HepG2 (cell line): Measurements from ENCODE around the gene CCDC122. TPM values are rescaled to one million over a fixed set of nuclear protein-coding genes. Genes with fewer than 3 reads are reported as not detected.

Source experiments
- ATAC-seq: fragments of 200-7000 bp; cut with Tn5 transposase; 3 replicates; pipeline ENCODE4 v1.9.1; 2020; ENCODE audit warnings: mild to moderate bottlenecking, moderate library complexity
- BruUV-seq: library from RNA; stranded (reverse); fragments of 400-500 nt; replicated peaks from 2 replicates; lab custom pipeline; 2021; lab: Mats Ljungman, UMichigan
- CTCF ChIA-PET: fragments of 300-600 bp; formaldehyde crosslinking; extraction: SDS; loops from one replicate; lab custom pipeline; 2021; ENCODE audit warnings: low total read pairs, inconsistent platforms, low intra/inter-chr PET ratio; lab: Yijun Ruan, JAX
- POLR2A ChIA-PET: fragments of 350-600 bp; sonication (Branson Sonifier 250); formaldehyde crosslinking; loops from one replicate; lab custom pipeline; 2020; ENCODE audit warnings: antibody characterized with exemption, inconsistent platforms; lab: Yijun Ruan, JAX
- DNase-seq: peaks from one replicate; pipeline ENCODE4 v3.0.0-alpha.2; 2015; ENCODE audit warnings: low spot score
- FAIRE-seq: peaks from 3 replicates; lab custom pipeline; 2011; peaks lifted over from hg19 to GRCh38; lab: Jason Lieb, UNC
- H2AFZ ChIP-seq: one replicate; pipeline ENCODE4 v1.6.1; 2011; ENCODE audit warnings: low read length, inconsistent platforms
- H3K27ac ChIP-seq: fragments of 300-600 bp; 3 replicates; pipeline ENCODE4 v1.8.0; 2011; ENCODE audit warnings: mixed run types, mild to moderate bottlenecking, mixed read lengths, low read length, inconsistent platforms; ENCODE audit not compliant: insufficient read depth; ENCODE audit errors: extremely low read length
- H3K27me3 ChIP-seq, 2 experiments: fragments of 200-600 bp in 1 of 2; 2 replicates in 1 of 2; 3 replicates in 1 of 2; pipeline versions ENCODE4 v1.6.0 to v1.8.0; 2011; ENCODE audit warnings: low read length in 2 of 2, mild to moderate bottlenecking in 2 of 2, moderate library complexity in 2 of 2, inconsistent platforms in 1 of 2; ENCODE audit not compliant: insufficient read depth in 2 of 2, control insufficient read depth in 1 of 2
- H3K36me3 ChIP-seq, 2 experiments: fragments of 200-600 bp in 1 of 2; replicated peaks in 1 of 2; 2 replicates in 1 of 2; 3 replicates in 1 of 2; pipeline versions ENCODE4 v1.5.1 to v1.8.0; 2011; ENCODE audit warnings: low read length in 2 of 2, inconsistent platforms in 1 of 2; ENCODE audit not compliant: insufficient read depth in 2 of 2, control insufficient read depth in 1 of 2
- H3K4me1 ChIP-seq: 2 replicates; pipeline ENCODE4 v1.5.1; 2012; ENCODE audit warnings: low read length, inconsistent platforms; ENCODE audit not compliant: insufficient read depth
- H3K4me2 ChIP-seq: 2 replicates; pipeline ENCODE4 v1.6.0; 2011; ENCODE audit warnings: low read depth, low read length, inconsistent platforms
- H3K4me3 ChIP-seq, 3 experiments: fragments of 200-600 bp in 1 of 3; sonication (generic), shearing (Covaris generic) in 1 of 3; replicated peaks in 1 of 3; 2 replicates each; pipeline ENCODE4 v1.5.1; 2011 to 2016; ENCODE audit warnings: low read length in 3 of 3, inconsistent platforms in 2 of 3, low read depth in 2 of 3, mild to moderate bottlenecking in 2 of 3, control low read depth in 1 of 3, mixed read lengths in 1 of 3; ENCODE audit not compliant: insufficient read depth in 1 of 3
- H3K79me2 ChIP-seq: one replicate; pipeline ENCODE4 v1.6.1; 2011; ENCODE audit warnings: low read length, inconsistent platforms; ENCODE audit not compliant: insufficient read depth
- H3K9ac ChIP-seq: 2 replicates; pipeline ENCODE4 v1.6.0; 2011; ENCODE audit warnings: mild to moderate bottlenecking, low read depth, low read length, inconsistent platforms; ENCODE audit not compliant: insufficient read depth
- H3K9me3 ChIP-seq: 2 replicates; pipeline ENCODE4 v1.5.1; 2012; ENCODE audit warnings: mild to moderate bottlenecking, low read length
- H4K20me1 ChIP-seq: 2 replicates; pipeline ENCODE4 v1.6.0; 2011; ENCODE audit warnings: inconsistent platforms, mild to moderate bottlenecking, low read length, moderate library complexity; ENCODE audit not compliant: insufficient read depth
- AHR ChIP-seq: IDR thresholded peaks from 2 replicates; pipeline ENCODE4 v1.6.1; 2018; ENCODE audit warnings: missing genetic modification reagents, missing compliant biosample characterization
- HNF4A ChIP-seq: sonication (generic); formaldehyde crosslinking; IDR thresholded peaks from 2 replicates; pipeline ENCODE4 v1.4.0; 2020; ENCODE audit warnings: missing genetic modification reagents
- IKZF1 ChIP-seq: fragments of 450-650 bp; IDR thresholded peaks from 2 replicates; pipeline ENCODE4 v1.7.1; 2016
- KMT2B ChIP-seq: IDR thresholded peaks from 2 replicates; pipeline ENCODE4 v1.6.1; 2016; ENCODE audit warnings: missing genetic modification reagents, missing compliant biosample characterization
- NFATC3 ChIP-seq: sonication (generic); formaldehyde crosslinking; IDR thresholded peaks from 2 replicates; pipeline ENCODE4 v1.5.1; 2020; ENCODE audit warnings: mild to moderate bottlenecking, missing genetic modification reagents
- NFYC ChIP-seq: IDR thresholded peaks from 2 replicates; pipeline ENCODE4 v1.6.1; 2016; ENCODE audit warnings: missing genetic modification reagents, missing compliant biosample characterization
- TMF1 ChIP-seq: sonication (generic); formaldehyde crosslinking; IDR thresholded peaks from 2 replicates; pipeline ENCODE4 v1.8.1; 2022; ENCODE audit warnings: low read depth, missing genetic modification reagents
- TRIM22 ChIP-seq: fragments of 450-650 bp; IDR thresholded peaks from 2 replicates; pipeline ENCODE4 v1.6.1; 2017
- ZBTB7A ChIP-seq: sonication (generic); formaldehyde crosslinking; IDR thresholded peaks from 2 replicates; pipeline ENCODE4 v1.8.0; 2022; ENCODE audit warnings: mild to moderate bottlenecking, missing genetic modification reagents
- ZNF3 ChIP-seq: IDR thresholded peaks from 2 replicates; pipeline ENCODE4 v1.7.0; 2017; ENCODE audit warnings: inconsistent platforms
- ZNF383 ChIP-seq: sonication (generic); formaldehyde crosslinking; IDR thresholded peaks from 2 replicates; pipeline ENCODE4 v1.4.0; 2020; ENCODE audit warnings: missing genetic modification reagents, mild to moderate bottlenecking, borderline replicate concordance
- WGBS: methylation state at CpG from one replicate; pipeline ENCODE4 v1.1.6; 2017; ENCODE audit warnings: low lambda C conversion rate; 5-methylcytosine and 5-hydroxymethylcytosine counted together
- in situ Hi-C: cut with HindIII; loops from 2 replicates; pipeline ENCODE4 v1.10.0; 2017; ENCODE audit warnings: low pct_unique_long_range_greater_than_20kb; ENCODE audit not compliant: extremely low pct_ligation_motif_present
- intact Hi-C: fragments of 100-400 bp; cut with micrococcal nuclease; formaldehyde crosslinking; loops from one replicate; pipeline ENCODE4 v1.10.0; 2022; ENCODE audit not compliant: unreplicated experiment
- polyA plus RNA-seq, 8 experiments: library from polyadenylated mRNA; depleted of rRNA in 3 of 8; stranded (reverse) in 7 of 8; unstranded in 1 of 8; fragments of >200 nt; fragmentation: Illumina TruSeq in 4 of 8; extraction: Trizol in 4 of 8; gene quantifications; 2 replicates each; pipeline versions ENCODE4 v1.2.1 to v1.2.3, GENCODE V29; 2011 to 2016; ENCODE audit warnings: low read depth in 4 of 8, missing spikeins in 1 of 8, mixed read lengths in 1 of 8; ENCODE audit not compliant: insufficient read depth in 1 of 8
- total RNA-seq, 5 experiments: library from RNA; depleted of rRNA; stranded (reverse); fragments of >200 nt; fragmentation: Illumina TruSeq; extraction: Trizol; gene quantifications; 2 replicates each; pipeline ENCODE4 v1.2.3, GENCODE V29; 2016; ENCODE audit warnings: low read depth in 1 of 5

CCDC122 gene
- total and polyA plus RNA-seq, 2 of the 13 experiments (the other 11 are each of a cell fraction or from before 2014, with no cell fraction given): 0.32 to 3.5 TPM

GRCh38 chr13:43895940-43896339 lies 16.4 kb upstream of the CCDC122 start:
- intact Hi-C loops: no loop called here
- DNase-seq (no peak), FAIRE-seq (no peak), ATAC-seq (no peak)
- no peaks in the 10 kb centered on the region for H3K36me3 ChIP-seq
- no TSS peak for BruUV-seq
- TF ChIP-seq TMF1 (CRISPR knock-in tag) (no peak), TRIM22 (no peak)
- ChIA-PET POLR2A (no interaction called here), CTCF (no interaction called here)
- in situ Hi-C loops: no loop called here
- 49% methylated on average over 2 of the region's 2 CpGs for WGBS
- no peaks in the 10 kb centered on the region for H3K79me2 ChIP-seq
- H3K9ac ChIP-seq: no peak overlapping the region
- no peaks in the 10 kb centered on the region for H3K27me3 ChIP-seq
- H3K4me1 ChIP-seq: no peaks in the 10 kb centered on the region
- no peak overlapping the region for H3K27ac ChIP-seq
- no peaks in the 10 kb centered on the region for H3K9me3 ChIP-seq
- H2AFZ ChIP-seq: no peak overlapping the region
- no peak overlapping the region for H3K4me3 ChIP-seq
- H3K4me2 ChIP-seq: no peak overlapping the region
- H4K20me1 ChIP-seq: no peaks in the 10 kb centered on the region

- Histone ChIP-seq H3K4me1 (no peaks in the 10 kb centered on the region), H3K9me3 (no peaks in the 10 kb centered on the region), H3K4me3 (no peak overlapping the region), H2AFZ (no peak overlapping the region), H3K36me3 (no peaks in the 10 kb centered on the region), H3K4me2 (no peak overlapping the region), H3K27me3 (no peaks in the 10 kb centered on the region), H4K20me1 (no peaks in the 10 kb centered on the region), H3K27ac (no peak overlapping the region), H3K9ac (no peak overlapping the region)
- DNase-seq (no peak), ATAC-seq (no peak), FAIRE-seq (no peak)
- ChIA-PET CTCF (interaction anchor here (1.1 kb wide), 1 partner anchor 577 kb away, joined by 4 read pairs; no protein-coding TSS in a partner anchor), POLR2A (no interaction called here)
- in situ Hi-C loops: no loop called here
- no TSS peak for BruUV-seq
- intact Hi-C loops: no loop called here
- TF ChIP-seq NFYC (CRISPR knock-in tag) (no peak), ZNF383 (CRISPR knock-in tag) (no peak), NFATC3 (CRISPR knock-in tag) (no peak), IKZF1 (no peak), ZNF3 (CRISPR knock-in tag) (no peak), AHR (no peak), ZBTB7A (CRISPR knock-in tag) (no peak), KMT2B (CRISPR knock-in tag) (no peak), HNF4A (CRISPR knock-in tag) (no peak)
- TF ChIP-seq, all 625 proteins: peak for 0
- no peaks in the 10 kb centered on the region for H3K79me2 ChIP-seq
These were observed 14.9 kb upstream of the CCDC122 start for GRCh38 chr13:43894438-43894837.
